T47D (cell line): ENCODE measurements around the gene KIF6.

Source experiments
- DNase-seq, 2 experiments: peaks; one replicate each; pipeline versions ENCODE4 v3.0.0 to v3.0.0-alpha.2; 2011 to 2012; ENCODE audit warnings: low read depth in 1 of 2, low spot score in 1 of 2
- JUND ChIP-seq: IDR thresholded peaks from 2 replicates; pipeline ENCODE4 v1.6.1; 2012; ENCODE audit warnings: low read depth
- in situ Hi-C: cut with HindIII; loops from 2 replicates; pipeline ENCODE4 v1.10.0; 2016; ENCODE audit warnings: low sequenced_read_pairs, low pct_unique_long_range_greater_than_20kb

Gene KIF6

DNA sequence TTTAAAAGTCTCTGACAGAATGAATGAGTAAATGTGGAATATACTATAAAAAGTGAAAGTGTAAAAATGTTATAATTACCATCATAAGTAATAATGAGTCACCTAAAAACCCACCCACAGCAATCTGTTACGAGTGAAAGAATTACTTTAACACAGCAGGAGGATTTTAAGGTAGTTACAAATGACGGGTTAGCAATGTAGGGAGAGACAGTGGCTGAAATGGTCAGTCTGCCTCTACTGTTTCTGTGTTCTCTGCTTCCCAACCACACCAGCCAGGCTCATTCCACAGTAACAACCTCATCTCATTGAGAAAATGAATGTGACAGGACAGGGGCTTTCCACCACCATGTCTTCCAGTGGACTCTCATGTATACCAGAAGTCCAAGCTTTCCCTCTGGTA lies 278.3 kb downstream of the KIF6 start:
- no peak for TF ChIP-seq JUND
- in situ Hi-C loops, result no loop called here
- no peak for DNase-seq

DNA sequence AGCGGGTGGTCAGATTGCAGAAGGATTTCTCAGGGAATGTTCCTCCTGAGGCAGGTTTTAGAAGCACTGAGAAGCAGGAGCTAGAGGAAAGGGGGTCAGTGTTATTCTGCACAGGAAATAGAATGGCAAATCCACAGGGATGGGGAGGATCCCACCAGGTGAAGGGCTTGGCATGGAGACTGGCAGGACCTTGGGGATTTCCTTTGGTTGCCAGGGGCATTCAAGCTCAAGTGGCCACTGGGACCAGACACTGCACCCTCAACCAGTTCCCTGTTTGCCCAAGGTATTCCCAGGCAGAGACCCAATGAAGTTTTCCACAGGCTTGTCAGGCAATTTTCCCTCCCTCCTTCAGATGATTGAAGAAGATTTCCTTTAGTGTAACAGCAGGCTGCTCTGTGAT lies 279.5 kb downstream of the KIF6 start:
- in situ Hi-C loops, result no loop called here

DNA sequence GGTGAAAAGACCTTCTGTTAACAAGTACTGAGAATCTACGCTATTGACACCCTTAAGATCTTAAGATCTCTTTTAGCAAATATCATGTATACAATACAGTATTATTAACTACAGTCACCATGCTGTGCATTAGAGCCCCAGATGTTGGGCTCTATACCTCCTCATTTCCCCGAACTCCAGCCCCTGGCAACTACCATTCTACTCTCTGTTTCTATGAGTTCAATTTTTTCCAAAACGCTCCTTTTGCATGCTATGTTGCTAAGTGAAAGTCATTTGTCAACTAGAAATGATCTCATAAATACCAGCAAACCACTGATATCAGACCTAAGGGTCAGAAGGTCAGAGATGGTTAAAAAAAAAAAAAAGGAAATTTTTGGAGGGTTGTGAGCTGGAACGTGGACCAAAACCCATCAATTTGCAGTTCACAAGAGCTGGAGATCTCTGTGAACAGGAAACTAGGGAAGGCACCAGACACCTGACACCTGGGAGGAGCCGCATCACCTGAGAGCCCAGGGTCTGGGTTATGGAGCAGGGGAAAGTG lies 280.7 kb downstream of the KIF6 start:
- in situ Hi-C loops, result no loop called here
- TF ChIP-seq JUND, result no peak
- no peak for DNase-seq

More for the DNA sequence above, 279.5 kb downstream of the KIF6 start:
- DNase-seq, result no peak
- no peak for TF ChIP-seq JUND

DNA sequence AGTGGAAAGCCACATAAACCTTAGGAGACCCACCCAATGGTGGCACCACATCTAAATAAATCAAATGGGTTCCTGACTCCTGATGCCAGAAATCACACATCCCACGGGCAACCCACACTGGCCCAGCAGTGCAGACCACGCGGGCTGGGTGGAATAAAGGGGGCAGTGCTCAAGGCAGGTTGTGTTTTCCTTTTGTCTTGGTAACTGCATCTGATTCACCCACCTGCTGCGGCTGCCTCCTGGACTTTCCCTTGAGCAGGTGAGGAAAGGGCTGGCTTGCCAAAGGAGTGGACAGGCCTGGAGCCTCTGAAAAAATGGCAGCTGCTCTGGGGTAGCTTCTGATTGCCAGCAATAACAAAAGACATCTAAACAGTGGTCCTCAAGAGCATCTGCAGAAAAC lies 283.2 kb downstream of the KIF6 start:
- in situ Hi-C loops, result no loop called here
- no peak for TF ChIP-seq JUND
- DNase-seq, result no peak

- TF ChIP-seq JUND, result no peak
- in situ Hi-C loops, result no loop called here
- no peak for DNase-seq
Measured at GRCh38 chr6:39441301-39441700, 283.9 kb downstream of the KIF6 start.

- in situ Hi-C loops, result no loop called here
- TF ChIP-seq JUND, result no peak
- no peak for DNase-seq
Measured at GRCh38 chr6:39440039-39440426, 285.2 kb downstream of the KIF6 start.

GRCh38 chr6:39439342-39440038 lies 285.7 kb downstream of the KIF6 start:
- no peak for TF ChIP-seq JUND
- in situ Hi-C loops, result no loop called here
- DNase-seq, result no peak

GRCh38 chr6:39433630-39434029 lies 291.6 kb downstream of the KIF6 start:
- no peak for DNase-seq
- in situ Hi-C loops, result no loop called here
- TF ChIP-seq JUND, result no peak

DNA sequence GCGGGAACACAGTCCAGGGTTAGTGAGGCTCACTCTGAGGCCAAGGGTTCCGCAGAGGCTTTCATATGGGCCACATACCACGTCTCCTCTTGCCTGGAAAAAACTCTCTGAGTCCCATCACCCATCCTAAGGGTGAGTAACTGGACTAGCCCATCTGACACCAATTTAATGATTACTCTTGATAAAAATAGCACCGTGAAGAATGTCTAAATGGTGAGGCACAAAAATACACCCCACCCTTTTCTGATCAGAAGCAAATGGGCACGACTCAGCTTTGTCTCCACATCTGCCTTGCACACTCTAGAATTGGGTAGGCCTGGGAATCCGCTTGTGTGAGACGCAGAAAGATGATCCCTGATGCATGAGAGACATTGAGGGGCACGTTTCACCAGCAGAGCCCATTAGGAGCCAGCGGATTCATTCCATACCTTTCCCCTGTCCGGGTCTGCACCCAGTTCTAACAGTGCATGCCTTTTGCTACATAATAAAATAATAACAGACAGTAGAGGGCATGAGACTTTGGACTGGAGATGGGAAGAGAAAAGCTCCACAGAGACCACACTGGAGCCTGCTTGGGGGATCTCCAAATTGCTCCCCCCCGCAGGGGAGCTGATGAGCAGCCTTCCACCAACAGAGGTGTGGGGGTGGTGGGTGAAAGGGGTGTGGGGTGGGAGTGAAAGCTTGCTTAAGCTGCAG lies 292.7 kb downstream of the KIF6 start:
- in situ Hi-C loops, result no loop called here
- DNase-seq, result no peak
- no peak for TF ChIP-seq JUND

GRCh38 chr6:39430871-39431523 lies 294.2 kb downstream of the KIF6 start:
- DNase-seq, result peak in 1 of 2 experiments; percentile 63
- in situ Hi-C loops, result no loop called here

DNA sequence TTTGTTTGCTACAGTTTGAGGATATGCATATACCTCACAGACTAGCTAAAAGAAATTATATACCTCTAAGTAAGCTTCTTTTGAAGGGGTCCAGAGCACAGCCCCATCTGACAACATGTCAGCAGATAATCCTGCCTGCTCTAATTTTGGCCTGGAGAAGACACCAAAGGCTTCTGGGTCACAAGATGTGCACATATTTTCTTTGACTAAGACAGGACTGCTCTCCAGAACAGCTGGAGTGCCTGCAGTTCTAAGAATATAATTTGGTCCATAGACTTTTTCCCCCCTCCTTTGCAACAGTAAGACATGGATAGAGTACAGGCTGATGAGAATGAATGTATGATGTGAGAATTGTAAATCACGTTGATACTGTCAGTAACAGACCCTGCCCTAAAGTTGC lies 294.8 kb downstream of the KIF6 start:
- no peak for TF ChIP-seq JUND
- in situ Hi-C loops, result no loop called here
- DNase-seq, result no peak

More at GRCh38 chr6:39430871-39431523, 294.2 kb downstream of the KIF6 start:
- no peak for TF ChIP-seq JUND

DNA sequence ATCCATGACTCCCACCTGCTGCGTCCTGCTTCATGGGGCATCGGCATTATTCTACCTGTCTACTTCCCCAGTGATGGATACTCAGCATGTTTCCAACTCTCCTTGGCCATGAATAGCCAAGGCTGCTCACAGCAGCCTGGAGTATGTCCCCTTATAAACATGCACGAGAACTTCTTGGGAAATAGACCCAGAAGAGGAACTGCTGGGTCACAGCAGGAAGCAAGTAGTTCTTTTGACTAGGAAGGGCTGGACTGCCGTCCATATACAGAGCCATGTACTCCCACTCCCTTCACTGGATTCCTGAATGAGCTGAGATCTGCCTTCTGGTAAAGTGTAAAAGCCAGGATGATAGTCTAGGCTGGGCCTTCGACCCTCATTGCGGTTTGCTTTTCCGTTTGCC lies 296.4 kb downstream of the KIF6 start:
- DNase-seq, result no peak
- in situ Hi-C loops, result no loop called here
- TF ChIP-seq JUND, result no peak

DNA sequence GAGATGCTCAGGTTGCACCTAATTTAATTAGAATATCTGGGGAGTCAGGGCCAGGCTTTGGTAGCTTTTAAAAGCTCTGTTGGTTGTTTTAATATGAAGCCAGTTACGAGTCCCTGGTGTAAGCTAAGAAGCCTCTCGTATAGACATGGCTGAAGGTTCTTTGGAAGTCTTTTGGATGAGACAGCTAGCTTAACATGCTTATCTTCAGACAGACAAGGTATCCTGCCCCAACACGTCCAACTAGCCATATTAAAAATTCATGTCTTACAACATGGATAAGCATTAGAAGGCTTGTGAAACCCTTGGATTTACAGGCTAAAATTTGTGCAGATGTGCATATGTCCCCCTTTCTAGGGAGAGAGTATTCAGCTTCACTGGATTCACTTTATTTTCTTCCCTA lies 297.1 kb downstream of the KIF6 start:
- no peak for TF ChIP-seq JUND
- in situ Hi-C loops, result no loop called here

GRCh38 chr6:39426073-39426456 lies 299.1 kb downstream of the KIF6 start:
- in situ Hi-C loops, result no loop called here
- DNase-seq, result peak in 1 of 2 experiments; percentile 69
- peak; percentile 85 for TF ChIP-seq JUND

More for the DNA sequence above, 297.1 kb downstream of the KIF6 start:
- no peak for DNase-seq
